Measurements from ENCODE around the gene CHMP1A. TPM values are rescaled to one million over a fixed set of nuclear protein-coding genes. Genes with fewer than 3 reads are reported as not detected.

The CHMP1A gene
- total RNA-seq, 1 donor, result 126 TPM

GRCh38 chr16:89607937-89608740, 49.4 kb downstream of the CHMP1A start:
- no peak for DNase-seq (ENCODE audit: low read depth in 2 of 3, low spot score in 2 of 3)

GRCh38 chr16:89607453-89607852, 50.1 kb downstream of the CHMP1A start:
- no peak for DNase-seq (ENCODE audit: low read depth in 2 of 3, low spot score in 2 of 3)

DNA sequence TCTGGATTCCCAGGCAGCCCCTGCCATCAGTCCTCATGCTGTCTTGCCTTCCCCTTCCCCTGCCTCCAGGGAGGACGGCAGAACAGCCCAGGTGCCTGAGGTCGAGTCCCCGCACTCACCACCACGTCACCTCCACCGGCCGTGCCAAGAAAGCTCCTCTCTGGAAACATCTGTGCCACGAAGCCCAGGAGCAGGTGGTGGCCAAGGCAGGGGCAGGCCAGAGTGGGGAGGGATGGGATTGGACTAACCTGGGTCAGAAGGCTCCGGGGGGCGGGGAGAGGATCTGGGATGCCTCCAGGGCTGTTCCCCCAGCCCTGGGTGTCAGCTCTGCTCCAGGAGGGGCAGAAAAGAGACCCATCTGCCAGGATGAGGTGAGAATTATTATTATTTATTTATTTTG, 51.5 kb downstream of the CHMP1A start:
- no peak for DNase-seq (ENCODE audit: low read depth in 2 of 3, low spot score in 2 of 3)

DNA sequence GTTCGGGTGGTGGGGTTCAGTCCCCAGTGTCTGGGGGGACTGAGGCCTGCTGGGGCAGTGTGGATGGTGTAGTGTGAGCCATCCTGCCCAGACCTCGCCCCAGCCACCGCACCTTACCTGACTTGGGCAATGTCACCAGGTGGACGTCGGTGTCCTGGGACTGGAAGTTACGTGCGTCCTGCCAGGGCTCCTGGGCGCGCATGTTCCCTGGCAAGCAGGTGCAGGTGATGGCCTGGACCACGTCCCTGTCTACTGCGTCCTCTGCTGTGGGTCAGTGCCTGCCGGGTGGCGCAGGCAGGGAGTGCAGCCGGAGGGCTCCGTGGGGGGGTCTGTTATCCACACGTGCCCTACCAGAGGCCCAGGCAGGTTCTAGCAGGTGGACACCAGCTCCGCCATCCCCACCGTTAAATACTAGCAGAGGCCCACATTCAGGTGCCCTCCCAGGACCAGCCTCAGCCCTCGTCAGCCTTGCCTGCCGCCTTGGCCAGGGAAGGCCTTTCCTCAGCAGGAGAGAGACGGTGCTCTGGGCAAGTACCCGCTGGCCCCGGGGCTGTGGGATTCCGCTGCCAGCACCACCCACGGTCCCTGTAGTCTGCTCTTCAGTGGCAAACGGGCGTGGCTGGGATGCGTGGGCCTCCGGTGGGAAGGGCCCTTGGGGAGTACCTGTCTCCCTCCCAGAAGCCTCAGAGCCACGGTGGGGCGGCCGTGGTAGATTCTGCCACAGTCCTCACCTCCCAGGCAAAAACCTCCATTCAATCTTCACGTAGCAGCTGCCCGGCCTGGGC, 52.1 kb downstream of the CHMP1A start:
- no peak for DNase-seq (ENCODE audit: low read depth in 2 of 3, low spot score in 2 of 3)

DNA sequence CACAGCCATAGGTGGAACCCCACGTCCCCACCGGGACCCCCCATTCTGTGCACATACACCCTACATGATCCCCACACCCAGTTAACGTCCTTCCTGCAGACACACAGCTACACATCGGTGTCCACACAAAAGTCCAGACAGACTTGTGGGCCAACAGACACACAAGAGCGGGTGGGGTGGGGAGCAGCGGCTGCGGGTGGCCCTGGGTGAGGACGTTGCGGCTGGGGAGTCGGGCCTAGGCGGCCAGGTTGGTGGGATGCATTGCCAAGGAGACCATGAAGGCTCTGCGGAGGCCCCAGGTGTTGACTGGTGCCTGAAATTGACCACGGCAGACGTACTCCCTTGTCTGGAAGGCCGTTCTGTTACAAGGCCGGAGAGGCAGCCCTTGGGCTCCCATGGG, 52.7 kb downstream of the CHMP1A start:
- DNase-seq (ENCODE audit: low read depth in 2 of 3, low spot score in 2 of 3), result no peak

DNA sequence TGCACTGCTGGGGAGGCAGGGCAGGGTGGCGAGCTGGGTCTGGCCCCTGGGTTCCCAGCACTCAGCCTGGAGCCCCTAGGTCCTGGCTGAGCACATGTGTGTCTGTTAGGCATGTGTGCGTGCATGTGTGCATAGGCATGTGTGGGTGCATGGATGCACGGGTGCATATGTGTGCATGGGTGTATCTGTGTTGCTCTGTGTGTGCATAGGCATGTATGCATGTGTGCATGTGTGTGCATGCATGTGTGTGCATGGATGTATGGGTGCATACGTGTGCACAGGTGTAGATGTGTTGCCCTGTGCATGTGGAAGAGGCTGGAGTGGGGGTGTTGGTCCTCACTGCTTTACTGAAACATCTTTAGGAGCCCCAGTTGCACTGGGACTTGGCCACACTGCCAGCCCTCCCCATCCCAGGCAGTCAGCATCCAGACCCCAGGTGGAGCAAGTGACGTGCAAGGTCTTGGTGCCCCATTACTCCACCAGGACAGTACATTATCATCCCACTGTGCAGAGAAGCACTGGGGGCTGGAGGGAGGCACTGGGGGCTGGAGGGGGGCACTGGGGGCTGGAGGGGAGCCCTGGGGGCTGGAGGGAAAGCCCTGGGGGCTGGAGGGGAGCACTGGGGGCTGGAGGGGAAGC, 54.4 kb downstream of the CHMP1A start:
- DNase-seq (ENCODE audit: low read depth in 2 of 3, low spot score in 2 of 3), result no peak

DNA sequence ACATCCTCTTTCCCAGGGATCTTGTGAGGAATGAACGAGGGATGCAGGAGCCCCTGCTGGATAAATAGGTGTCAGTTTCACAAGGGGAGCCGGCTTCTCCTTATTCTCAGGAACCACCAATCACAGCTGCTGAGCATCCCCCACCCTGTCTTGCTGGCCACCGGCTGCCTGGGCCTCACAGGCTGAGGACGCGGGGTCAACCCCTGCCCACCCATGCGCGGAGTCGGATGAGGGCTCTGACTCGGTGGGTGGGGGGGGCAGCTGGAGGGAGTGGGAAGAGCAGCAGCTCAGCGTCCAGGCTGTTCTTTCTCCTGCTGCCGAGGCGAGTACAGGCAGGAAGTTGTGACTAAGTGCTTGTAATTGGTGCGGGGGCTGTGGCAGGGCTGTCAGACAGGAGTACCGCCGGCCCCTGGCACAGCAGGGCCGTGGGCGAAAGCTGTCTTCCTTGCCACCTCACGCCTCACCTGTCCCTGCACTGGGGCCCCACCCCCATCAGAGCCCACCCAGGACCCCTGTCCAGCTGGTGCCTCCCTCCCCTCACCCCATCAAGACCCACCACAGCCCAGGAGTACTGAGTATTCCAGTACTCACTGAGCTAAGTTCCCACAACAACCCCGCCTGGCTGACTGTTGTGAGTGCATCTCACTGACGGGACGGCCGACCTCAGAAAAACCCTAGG, 55.1 kb downstream of the CHMP1A start:
- peak in 2 of 3 donors; percentile 64 to 72 for DNase-seq (ENCODE audit: low read depth in 2 of 3, low spot score in 2 of 3)

- DNase-seq (ENCODE audit: low read depth in 2 of 3, low spot score in 2 of 3), result no peak
Measured at GRCh38 chr16:89601906-89602272, 55.6 kb downstream of the CHMP1A start.

- DNase-seq (ENCODE audit: low read depth in 2 of 3, low spot score in 2 of 3), result no peak
Measured at GRCh38 chr16:89600956-89601355, 56.6 kb downstream of the CHMP1A start.

GRCh38 chr16:89600427-89600826, 57.1 kb downstream of the CHMP1A start:
- DNase-seq (ENCODE audit: low read depth in 2 of 3, low spot score in 2 of 3), result no peak

- no peak for DNase-seq (ENCODE audit: low read depth in 2 of 3, low spot score in 2 of 3)
Measured at GRCh38 chr16:89599902-89600301, 57.6 kb downstream of the CHMP1A start.

DNA sequence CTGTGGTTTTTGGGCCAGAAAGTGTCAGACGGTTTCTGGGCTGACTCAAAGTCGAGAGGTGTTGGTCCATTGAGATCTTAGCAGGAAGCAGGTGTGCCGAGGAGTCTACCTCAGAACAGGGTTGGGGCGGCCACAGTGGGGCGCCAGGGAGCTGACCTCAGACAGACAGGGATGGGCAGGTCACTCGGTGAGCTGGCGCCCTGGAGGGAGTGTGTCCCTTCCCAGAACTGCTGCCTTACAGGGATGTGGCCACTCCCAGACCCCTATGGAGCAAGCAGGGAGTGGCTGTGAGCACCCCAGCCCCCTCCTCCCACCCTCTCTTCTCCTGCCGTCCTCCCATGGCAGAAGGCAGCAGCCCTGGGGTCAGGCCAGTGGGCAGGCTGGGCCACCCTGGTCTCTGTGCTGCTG, 58.1 kb downstream of the CHMP1A start:
- peak in 1 of 3 donors; percentile 26 for DNase-seq (ENCODE audit: low read depth in 2 of 3, low spot score in 2 of 3)

DNA sequence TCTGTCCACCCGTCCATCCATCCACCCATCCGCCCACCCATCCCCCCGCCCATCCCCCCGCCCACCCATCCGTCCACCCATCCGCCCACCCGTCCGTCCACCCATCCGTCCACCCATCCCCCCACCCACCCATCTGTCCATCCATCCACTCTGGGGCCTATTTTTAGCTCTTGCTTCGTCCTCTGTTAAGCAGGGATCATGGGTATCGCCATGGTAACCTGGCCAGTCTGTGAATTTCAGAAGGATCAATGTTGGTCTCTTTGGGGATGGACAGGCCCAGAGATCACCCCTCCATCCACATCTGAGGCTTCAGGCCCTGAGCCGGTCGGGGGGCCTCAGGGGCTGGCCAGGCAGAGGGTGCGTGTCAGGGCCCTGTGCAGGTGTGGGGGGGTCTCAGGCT, 59.3 kb downstream of the CHMP1A start:
- DNase-seq (ENCODE audit: low read depth in 2 of 3, low spot score in 2 of 3), result no peak

DNA sequence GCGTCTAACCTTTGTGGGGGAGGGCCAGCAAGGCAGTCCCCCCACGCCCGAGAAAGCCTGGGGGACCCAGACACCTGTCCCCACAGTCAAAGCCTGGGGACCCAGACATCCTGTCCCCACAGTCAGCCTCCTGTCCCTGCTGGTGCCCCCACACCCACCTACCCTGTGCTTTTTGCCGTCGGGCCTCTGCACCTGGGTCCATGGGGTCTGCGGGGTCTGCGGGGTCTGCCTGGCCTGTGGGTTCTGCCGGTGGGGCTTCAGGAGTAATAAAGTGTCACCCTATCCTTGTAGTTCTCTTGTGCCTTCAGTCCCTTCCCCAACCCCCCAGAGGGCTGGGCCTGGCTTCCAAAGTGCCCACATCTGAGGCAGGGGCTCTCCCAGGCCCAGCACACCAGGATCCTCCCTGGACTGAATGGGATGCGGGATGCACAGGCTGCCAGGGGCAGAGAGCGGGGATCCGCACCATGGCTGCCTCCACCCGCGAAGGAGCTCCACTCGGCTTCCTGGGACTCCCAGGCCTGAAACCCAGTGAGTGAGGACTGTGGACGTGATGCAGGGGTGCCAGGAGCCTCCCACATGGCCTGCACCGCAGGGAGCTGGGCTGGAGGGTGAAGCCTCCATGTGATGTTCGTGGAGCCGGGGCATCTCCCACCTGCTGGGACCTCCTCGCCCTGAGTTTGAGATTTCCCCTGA, 60.4 kb downstream of the CHMP1A start:
- DNase-seq (ENCODE audit: low read depth in 2 of 3, low spot score in 2 of 3), result no peak

DNA sequence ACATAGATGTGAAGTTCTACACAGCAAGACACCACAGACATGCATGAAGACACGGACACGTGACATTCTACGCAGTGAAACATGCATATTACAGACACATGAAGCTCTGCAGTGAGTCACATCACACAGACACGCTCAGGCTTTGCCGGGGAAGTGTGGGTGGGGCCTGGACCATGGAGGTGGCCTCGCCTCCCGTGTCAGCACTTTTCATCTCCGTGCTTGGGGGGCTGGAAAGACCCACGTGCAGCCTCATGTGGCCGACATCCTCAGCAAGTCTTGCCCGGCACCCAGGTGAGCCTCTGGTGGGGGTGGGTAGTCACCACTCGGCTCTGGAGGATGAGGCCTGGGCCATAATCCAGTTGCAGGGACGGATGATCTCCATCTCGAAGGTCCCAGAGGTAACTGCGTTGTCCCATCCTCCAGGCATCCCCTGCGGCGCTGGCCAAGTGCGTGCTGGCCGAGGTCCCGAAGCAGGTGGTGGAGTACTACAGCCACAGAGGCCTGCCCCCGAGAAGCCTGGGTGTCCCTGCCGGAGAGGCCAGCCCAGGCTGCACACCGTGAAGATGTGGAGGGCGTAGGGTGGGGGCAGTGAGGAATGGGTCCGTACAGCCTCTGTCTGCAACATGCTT, 61.3 kb downstream of the CHMP1A start:
- no peak for DNase-seq (ENCODE audit: low read depth in 2 of 3, low spot score in 2 of 3)

GRCh38 chr16:89595330-89596060, 62.0 kb downstream of the CHMP1A start:
- DNase-seq (ENCODE audit: low read depth in 2 of 3, low spot score in 2 of 3), result no peak
